HepG2 (cell line): ENCODE data around the gene FBH1. TPM values are rescaled to one million over a fixed set of nuclear protein-coding genes. Genes with fewer than 3 reads are reported as not detected.

Experiments
- AHR ChIP-seq: IDR thresholded peaks from 2 replicates; pipeline ENCODE4 v1.6.1; 2018; ENCODE audit warnings: missing genetic modification reagents, missing compliant biosample characterization
- ATF7-NPFF ChIP-seq: sonication (generic); formaldehyde crosslinking; IDR thresholded peaks from 2 replicates; pipeline ENCODE4 v1.8.1; 2023; ENCODE audit warnings: mild to moderate bottlenecking, low read depth, missing genetic modification reagents, moderate library complexity
- CCAR2 ChIP-seq: fragments of 200-400 bp; formaldehyde crosslinking; optimal IDR thresholded peaks from 2 replicates; pipeline ENCODE3; 2018; ENCODE audit warnings: low read depth, mild to moderate bottlenecking, low read length, moderate library complexity
- LCORL ChIP-seq, 2 experiments: fragments of 450-650 bp in 1 of 2; sonication (generic) in 1 of 2; formaldehyde crosslinking in 1 of 2; IDR thresholded peaks; 2 replicates each; pipeline versions ENCODE4 v1.5.0 to v1.6.1; 2017 to 2020; ENCODE audit warnings: antibody characterized with exemption in 1 of 2, missing genetic modification reagents in 1 of 2
- MXI1 ChIP-seq: IDR thresholded peaks from 3 replicates; pipeline ENCODE4 v1.6.1; 2012; ENCODE audit warnings: low read depth, low read length, inconsistent platforms, borderline replicate concordance
- PRMT3 ChIP-seq: sonication (generic); formaldehyde crosslinking; IDR thresholded peaks from 2 replicates; pipeline ENCODE4 v1.8.1; 2022; ENCODE audit warnings: low read depth, mild to moderate bottlenecking, moderate library complexity, missing genetic modification reagents, borderline replicate concordance
- RXRB ChIP-seq: IDR thresholded peaks from 2 replicates; pipeline ENCODE4 v1.6.1; 2016; ENCODE audit warnings: borderline replicate concordance, missing genetic modification reagents, missing compliant biosample characterization
- SNAPC2 ChIP-seq: sonication (generic); formaldehyde crosslinking; IDR thresholded peaks from 2 replicates; pipeline ENCODE4 v1.8.1; 2022; ENCODE audit warnings: mild to moderate bottlenecking, missing genetic modification reagents
- SP5 ChIP-seq: IDR thresholded peaks from 2 replicates; pipeline ENCODE4 v1.6.1; 2016; ENCODE audit warnings: low read depth, borderline replicate concordance
- SRSF9 ChIP-seq: fragments of 200-400 bp; formaldehyde crosslinking; IDR thresholded peaks from 2 replicates; pipeline ENCODE4 v1.6.1; 2018; ENCODE audit warnings: borderline replicate concordance, mild to moderate bottlenecking, low read depth, low read length; ENCODE audit not compliant: insufficient read depth, poor library complexity, severe bottlenecking
- ZFP1 ChIP-seq: IDR thresholded peaks from 2 replicates; pipeline ENCODE4 v1.6.1; 2016
- ZNF207 ChIP-seq: fragments of 450-650 bp; IDR thresholded peaks from 2 replicates; pipeline ENCODE4 v1.6.1; 2016; ENCODE audit warnings: antibody characterized with exemption, borderline replicate concordance
- ZNF296 ChIP-seq: sonication (generic); formaldehyde crosslinking; conservative IDR thresholded peaks from 2 replicates; pipeline ENCODE4 v1.5.0; 2020; ENCODE audit warnings: mild to moderate bottlenecking, missing genetic modification reagents
- ZNF746 ChIP-seq: sonication (generic); formaldehyde crosslinking; IDR thresholded peaks from 2 replicates; pipeline ENCODE4 v1.8.0; 2022; ENCODE audit warnings: mild to moderate bottlenecking, missing genetic modification reagents
- ZNF879 ChIP-seq: sonication (generic); formaldehyde crosslinking; IDR thresholded peaks from 2 replicates; pipeline ENCODE4 v1.8.1; 2023; ENCODE audit warnings: missing genetic modification reagents
- ZNF883 ChIP-seq: sonication (generic); formaldehyde crosslinking; IDR thresholded peaks from 2 replicates; pipeline ENCODE4 v1.5.1; 2020; ENCODE audit warnings: mild to moderate bottlenecking, missing genetic modification reagents; ENCODE audit errors: not compliant biosample characterization
- polyA plus RNA-seq, 8 experiments: library from polyadenylated mRNA; depleted of rRNA in 3 of 8; stranded (reverse) in 7 of 8; unstranded in 1 of 8; fragments of >200 nt; fragmentation: Illumina TruSeq in 4 of 8; extraction: Trizol in 4 of 8; gene quantifications; 2 replicates each; pipeline versions ENCODE4 v1.2.1 to v1.2.3, GENCODE V29; 2011 to 2016; ENCODE audit warnings: low read depth in 4 of 8, missing spikeins in 1 of 8, mixed read lengths in 1 of 8; ENCODE audit not compliant: insufficient read depth in 1 of 8
- total RNA-seq, 5 experiments: library from RNA; depleted of rRNA; stranded (reverse); fragments of >200 nt; fragmentation: Illumina TruSeq; extraction: Trizol; gene quantifications; 2 replicates each; pipeline ENCODE4 v1.2.3, GENCODE V29; 2016; ENCODE audit warnings: low read depth in 1 of 5
- TF ChIP-seq, protein P1 (sequence below): sonication (generic); formaldehyde crosslinking; IDR thresholded peaks from 2 replicates; pipeline ENCODE4 v1.4.0; 2020; ENCODE audit warnings: missing genetic modification reagents, borderline replicate concordance
- TF ChIP-seq, protein P2 (sequence below): sonication (generic); formaldehyde crosslinking; conservative IDR thresholded peaks from 2 replicates; pipeline ENCODE4 v1.8.0; 2022; ENCODE audit warnings: low read depth, missing genetic modification reagents
- TF ChIP-seq, protein P3 (sequence below): sonication (generic); formaldehyde crosslinking; IDR thresholded peaks from 2 replicates; pipeline ENCODE4; 2020; ENCODE audit warnings: missing genetic modification reagents, mild to moderate bottlenecking, borderline replicate concordance

The FBH1 gene
- total and polyA plus RNA-seq, 2 of the 13 experiments (the other 11 are each of a cell fraction or from before 2014, with no cell fraction given) = 48.8 to 60.3 TPM

DNA sequence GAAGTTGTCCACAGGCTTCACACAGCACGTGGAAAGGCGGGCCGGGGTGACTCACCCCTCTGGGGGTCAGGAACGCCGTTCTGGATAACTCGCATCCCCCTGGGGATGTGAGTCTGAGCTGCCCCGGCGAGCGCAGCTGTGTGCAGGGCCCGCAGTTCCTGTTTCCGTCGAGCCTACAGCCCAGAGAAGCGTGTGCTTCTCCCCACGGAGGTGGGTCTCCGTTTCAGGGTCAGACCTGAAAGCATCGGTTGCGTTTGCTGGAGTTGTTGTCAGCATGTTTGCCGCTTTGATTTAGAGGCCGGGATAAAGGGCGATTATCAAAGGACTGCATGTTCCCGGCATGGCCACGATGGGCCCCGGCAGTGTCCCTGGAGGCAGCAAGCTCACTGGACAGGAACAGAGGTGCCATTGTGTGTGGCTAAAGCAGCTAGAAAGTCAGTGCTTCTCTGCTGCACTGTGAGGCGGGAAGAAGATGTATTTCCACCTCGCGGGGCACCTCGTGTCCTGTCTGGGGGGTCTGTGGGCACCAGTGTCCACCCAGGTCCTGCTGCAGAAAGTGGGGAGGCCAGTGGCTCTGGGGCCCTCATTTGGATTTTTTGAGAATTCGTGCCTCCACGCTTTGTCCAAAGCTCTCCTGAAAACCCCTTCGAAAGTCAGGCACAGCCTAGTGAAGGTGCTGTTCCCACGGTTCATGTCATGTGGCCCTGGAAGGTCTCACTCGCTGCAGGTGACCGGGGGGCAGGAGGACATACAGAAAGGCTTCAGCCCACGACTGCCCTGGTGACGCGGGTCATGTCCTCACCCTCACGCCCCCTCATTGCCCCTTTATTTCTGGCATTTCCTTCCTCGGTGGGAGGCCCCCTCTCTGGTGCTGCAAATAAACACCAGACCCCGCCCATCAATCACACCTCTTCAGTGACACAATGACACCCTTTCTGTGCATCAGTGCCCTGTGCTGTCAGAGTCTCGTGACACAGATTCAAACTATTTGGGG, 49.4 kb upstream of the FBH1 start (continued):
- TF ChIP-seq ZNF207 (no peak), ZNF883 (CRISPR knock-in tag) (peak; percentile 62), CCAR2 (no peak), LCORL (IDR thresholded peaks at IDR 0.05) (no peak), LCORL (CRISPR knock-in tag; IDR thresholded peaks at IDR 0.05) (peak; percentile 29; the same call in 1 of the 2 replicates), SNAPC2 (CRISPR knock-in tag) (no peak), ZNF296 (no peak; the same call in 1 of the 2 replicates), MXI1 (0 out of 3 replicates have a peak, but pooled peaks have one; percentile 5), ZNF879 (CRISPR knock-in tag) (no peak), AHR (CRISPR knock-in tag) (peak; percentile 54; the same call in 1 of the 2 replicates), ZNF746 (CRISPR knock-in tag) (no peak), PRMT3 (CRISPR knock-in tag) (no peak), SP5 (CRISPR knock-in tag) (no peak), SRSF9 (no peak), ATF7-NPFF (CRISPR knock-in tag) (no peak), RXRB (CRISPR knock-in tag) (peak; percentile 37; the same call in 1 of the 2 replicates), ZFP1 (peak; percentile 10; the same call in 1 of the 2 replicates)
- TF ChIP-seq, protein P1, sequence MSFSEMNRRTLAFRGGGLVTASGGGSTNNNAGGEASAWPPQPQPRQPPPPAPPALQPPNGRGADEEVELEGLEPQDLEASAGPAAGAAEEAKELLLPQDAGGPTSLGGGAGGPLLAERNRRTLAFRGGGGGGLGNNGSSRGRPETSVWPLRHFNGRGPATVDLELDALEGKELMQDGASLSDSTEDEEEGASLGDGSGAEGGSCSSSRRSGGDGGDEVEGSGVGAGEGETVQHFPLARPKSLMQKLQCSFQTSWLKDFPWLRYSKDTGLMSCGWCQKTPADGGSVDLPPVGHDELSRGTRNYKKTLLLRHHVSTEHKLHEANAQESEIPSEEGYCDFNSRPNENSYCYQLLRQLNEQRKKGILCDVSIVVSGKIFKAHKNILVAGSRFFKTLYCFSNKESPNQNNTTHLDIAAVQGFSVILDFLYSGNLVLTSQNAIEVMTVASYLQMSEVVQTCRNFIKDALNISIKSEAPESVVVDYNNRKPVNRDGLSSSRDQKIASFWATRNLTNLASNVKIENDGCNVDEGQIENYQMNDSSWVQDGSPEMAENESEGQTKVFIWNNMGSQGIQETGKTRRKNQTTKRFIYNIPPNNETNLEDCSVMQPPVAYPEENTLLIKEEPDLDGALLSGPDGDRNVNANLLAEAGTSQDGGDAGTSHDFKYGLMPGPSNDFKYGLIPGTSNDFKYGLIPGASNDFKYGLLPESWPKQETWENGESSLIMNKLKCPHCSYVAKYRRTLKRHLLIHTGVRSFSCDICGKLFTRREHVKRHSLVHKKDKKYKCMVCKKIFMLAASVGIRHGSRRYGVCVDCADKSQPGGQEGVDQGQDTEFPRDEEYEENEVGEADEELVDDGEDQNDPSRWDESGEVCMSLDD = 0 out of 2 replicates have a peak, but pooled peaks have one; percentile 46
- TF ChIP-seq, protein P2, sequence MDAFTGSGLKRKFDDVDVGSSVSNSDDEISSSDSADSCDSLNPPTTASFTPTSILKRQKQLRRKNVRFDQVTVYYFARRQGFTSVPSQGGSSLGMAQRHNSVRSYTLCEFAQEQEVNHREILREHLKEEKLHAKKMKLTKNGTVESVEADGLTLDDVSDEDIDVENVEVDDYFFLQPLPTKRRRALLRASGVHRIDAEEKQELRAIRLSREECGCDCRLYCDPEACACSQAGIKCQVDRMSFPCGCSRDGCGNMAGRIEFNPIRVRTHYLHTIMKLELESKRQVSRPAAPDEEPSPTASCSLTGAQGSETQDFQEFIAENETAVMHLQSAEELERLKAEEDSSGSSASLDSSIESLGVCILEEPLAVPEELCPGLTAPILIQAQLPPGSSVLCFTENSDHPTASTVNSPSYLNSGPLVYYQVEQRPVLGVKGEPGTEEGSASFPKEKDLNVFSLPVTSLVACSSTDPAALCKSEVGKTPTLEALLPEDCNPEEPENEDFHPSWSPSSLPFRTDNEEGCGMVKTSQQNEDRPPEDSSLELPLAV (CRISPR knock-in tag) = no peak
- TF ChIP-seq, protein P3, sequence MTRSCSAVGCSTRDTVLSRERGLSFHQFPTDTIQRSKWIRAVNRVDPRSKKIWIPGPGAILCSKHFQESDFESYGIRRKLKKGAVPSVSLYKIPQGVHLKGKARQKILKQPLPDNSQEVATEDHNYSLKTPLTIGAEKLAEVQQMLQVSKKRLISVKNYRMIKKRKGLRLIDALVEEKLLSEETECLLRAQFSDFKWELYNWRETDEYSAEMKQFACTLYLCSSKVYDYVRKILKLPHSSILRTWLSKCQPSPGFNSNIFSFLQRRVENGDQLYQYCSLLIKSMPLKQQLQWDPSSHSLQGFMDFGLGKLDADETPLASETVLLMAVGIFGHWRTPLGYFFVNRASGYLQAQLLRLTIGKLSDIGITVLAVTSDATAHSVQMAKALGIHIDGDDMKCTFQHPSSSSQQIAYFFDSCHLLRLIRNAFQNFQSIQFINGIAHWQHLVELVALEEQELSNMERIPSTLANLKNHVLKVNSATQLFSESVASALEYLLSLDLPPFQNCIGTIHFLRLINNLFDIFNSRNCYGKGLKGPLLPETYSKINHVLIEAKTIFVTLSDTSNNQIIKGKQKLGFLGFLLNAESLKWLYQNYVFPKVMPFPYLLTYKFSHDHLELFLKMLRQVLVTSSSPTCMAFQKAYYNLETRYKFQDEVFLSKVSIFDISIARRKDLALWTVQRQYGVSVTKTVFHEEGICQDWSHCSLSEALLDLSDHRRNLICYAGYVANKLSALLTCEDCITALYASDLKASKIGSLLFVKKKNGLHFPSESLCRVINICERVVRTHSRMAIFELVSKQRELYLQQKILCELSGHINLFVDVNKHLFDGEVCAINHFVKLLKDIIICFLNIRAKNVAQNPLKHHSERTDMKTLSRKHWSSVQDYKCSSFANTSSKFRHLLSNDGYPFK (CRISPR knock-in tag) = peak; percentile 62; the same call in 1 of the 2 replicates
